Activated CD4-positive, alpha-beta T cell treated with anti-CD3 and anti-CD28 coated beads, Interleukin-2, amount 50 U/mL, for 1 hour (primary cell): ENCODE data around the gene SLC4A3.

Experiments
- DNase-seq: peaks from one replicate; pipeline ENCODE4 v3.0.0-alpha.2; 2020

SLC4A3 gene

DNA sequence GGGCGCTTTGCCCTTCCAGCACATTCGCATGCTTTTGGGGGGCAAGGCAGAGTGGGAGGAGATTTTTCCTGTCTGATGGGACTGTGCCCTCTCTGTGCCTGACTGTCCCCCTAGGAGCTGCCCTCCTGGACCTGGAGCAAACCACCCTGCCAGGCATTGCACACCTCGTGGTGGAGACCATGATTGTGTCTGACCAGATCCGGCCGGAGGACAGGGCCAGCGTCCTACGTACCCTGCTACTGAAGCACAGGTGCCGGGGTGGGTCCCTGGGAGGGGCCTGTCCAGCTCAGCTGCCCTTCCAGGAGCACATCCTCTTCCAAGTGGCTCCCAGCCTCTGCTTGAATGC is 5.3 kb downstream of the SLC4A3 start:
- DNase-seq = no peak

DNA sequence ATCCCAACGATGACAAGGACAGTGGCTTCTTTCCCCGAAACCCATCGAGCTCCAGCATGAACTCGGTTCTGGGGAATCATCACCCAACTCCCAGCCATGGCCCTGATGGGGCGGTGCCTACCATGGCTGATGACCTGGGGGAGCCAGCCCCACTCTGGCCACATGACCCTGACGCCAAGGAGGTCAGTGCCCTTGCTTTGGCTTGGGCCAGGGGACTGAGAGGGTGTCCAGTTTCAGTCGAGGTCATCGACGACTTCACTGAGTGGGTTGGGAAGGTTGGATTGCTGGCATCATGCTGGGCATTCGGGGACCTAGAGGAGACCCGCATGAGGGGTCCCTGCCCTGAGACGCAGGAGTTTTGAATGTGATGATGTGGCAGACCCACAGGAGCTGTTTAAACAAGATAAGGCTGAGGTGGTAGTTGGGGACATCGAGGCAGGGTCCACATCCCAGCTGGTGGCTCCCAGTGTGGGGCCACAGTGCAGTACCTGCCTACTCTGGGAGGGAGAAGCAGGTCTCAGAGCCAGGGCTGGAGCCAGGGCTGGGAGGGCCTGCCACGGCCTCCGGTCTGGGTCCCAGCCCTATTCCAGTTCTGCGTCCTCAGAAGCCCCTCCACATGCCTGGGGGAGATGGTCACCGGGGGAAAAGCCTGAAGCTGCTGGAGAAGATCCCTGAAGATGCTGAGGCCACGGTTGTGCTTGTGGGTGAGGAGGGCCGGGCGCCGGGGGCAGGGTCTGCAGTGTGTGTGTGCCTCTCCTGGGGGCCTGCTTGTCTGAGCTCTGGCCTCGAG is 6.0 kb downstream of the SLC4A3 start:
- no peak for DNase-seq

DNA sequence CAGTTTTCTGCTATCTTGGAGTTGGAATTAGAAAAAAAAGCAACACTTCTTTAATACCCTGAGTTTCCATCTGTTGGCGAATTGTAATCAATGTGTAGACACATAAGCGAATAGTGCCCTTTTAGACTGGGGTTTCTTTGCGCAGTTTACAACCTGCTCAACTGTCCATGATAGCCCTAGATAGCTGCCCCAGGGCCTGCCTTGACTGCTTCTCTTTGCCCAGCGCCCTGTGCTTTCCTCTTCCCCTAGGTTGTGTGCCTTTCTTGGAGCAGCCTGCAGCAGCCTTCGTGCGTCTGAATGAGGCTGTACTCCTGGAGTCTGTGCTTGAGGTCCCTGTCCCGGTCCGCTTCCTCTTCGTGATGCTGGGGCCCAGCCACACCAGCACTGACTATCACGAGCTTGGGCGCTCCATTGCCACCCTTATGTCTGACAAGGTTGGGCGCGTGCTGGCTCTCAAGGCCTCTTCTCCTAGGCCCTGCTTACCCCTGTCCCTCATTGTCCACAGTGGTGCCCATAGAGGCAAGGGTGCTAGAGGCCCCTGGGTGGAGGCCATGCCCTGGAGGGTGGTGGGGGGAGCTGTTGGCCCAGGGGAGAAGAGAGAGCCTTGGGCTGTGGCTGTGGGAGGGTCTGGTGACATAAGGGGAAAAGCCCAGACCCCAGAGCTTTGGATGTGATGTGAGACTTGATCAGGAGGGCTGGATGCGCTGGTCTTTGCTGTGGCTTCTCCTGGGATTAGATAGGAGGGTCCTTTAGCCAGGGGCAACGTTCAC is 6.9 kb downstream of the SLC4A3 start:
- DNase-seq = no peak

DNA sequence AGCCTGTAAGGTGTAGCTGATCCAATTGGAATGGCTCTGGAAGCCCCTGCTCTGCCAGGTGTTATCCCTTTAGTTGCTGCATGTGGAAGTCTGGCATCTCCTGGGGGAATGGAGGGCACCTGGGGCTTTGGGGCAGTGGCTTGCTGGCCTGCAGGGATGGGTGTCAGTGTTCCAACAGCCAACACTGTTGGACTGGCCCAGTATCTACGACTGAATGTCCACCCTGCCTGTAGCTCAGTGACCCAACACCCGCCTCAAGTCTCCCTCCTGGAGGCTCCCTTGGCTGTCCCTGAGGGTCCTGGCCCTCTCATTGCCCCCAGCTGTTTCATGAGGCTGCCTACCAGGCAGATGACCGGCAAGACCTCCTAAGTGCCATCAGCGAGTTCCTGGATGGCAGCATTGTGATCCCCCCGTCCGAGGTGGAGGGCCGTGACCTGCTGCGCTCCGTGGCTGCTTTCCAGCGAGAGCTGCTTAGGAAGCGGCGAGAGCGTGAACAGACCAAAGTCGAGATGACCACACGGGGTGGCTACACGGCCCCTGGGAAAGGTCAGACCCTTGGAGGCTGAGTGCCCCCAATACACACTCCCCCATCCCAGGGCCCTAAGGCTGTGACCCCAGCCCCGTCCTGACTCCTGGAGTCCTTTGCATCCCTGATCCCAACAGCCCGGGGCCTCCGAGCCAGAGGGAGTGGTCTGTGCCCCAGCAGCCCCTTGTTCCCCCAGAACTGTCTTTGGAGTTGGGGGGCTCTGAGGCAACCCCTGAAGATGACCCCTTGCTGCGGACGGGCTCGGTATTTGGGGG is 7.7 kb downstream of the SLC4A3 start:
- no peak for DNase-seq

DNA sequence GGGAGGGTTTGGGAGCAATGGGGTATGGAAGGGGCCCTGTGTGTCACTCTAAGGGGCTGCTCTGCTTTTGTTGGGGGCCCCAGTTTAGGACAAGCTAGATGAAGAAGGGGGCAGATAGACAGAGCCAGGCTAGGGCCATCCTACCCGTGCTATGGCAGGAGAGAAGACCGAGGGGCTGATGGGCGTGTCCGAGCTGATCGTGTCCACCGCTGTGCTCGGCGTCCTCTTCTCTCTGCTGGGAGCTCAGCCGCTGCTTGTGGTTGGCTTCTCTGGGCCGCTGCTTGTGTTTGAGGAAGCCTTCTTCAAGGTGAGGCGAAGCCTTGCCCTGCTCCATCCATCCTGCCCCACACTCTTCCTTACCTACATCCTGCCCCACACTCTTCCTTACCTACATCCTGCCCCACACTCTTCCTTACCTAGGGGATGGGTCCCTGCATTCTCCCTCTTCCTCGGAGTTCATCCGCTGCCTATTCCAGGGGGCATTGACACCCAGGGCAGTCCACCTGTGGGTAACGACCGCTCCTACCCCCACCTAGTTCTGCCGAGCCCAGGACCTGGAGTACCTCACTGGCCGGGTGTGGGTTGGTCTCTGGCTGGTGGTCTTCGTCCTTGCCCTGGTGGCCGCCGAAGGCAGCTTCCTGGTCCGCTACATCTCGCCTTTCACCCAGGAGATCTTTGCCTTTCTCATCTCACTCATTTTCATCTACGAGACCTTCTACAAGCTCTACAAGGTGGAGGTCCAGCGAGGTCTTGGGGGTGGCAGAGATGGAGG is 8.9 kb downstream of the SLC4A3 start:
- DNase-seq = no peak

DNA sequence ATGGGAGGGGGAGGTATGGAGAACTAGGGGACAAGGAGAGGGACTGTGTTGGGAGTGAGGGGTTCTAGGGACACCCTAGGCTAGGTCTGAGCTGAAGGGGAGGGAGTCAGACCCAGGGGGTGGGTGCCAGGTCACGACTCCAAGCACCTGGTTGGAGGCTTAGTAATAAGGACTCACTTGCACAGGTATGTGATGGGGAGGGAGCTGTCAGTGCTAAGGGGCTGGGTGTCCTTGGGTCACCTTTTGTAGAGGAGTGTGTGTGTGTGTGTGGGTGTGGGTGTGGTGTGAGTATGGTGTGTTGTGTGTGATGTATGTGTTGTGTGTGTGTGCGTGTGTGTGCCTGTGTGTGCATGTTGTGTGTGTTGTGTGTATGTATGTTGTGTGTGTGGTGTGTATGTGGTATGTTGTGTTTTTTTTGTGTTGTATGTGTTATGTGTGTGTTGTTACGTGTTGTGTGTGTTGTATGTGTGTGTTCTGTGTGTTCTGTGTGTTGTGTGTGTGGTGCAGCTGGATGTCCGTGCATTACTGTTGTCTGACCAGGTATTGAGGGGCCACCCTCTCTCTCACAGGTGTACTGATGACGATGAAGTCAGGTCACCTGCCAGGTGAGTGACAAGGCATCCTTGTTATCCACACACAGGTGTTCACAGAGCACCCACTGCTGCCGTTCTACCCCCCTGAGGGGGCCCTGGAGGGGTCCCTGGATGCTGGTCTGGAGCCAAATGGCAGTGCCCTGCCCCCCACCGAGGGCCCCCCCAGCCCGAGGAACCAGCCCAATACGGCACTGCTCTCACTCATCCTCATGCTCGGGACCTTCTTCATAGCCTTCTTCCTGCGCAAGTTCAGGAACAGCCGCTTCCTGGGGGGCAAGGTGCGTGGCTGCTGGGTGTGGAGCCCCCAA is 9.8 kb downstream of the SLC4A3 start:
- no peak for DNase-seq

DNA sequence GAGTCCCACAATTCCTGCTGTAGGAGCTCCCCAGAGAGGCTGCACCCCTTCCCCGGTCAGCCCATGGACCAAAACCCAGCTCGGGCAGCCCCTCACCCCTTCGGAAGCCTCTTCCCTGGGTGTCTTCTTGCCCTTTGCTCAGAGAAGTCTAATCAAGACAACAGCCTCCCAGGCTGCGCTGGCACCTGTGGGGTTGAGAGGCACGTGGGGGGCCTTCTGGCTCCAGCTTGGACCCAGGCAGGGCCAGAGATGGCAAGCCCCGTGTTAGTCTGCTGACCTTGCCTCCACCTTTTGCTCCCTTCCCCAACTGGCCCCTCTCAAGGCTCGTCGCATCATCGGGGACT is 10.4 kb downstream of the SLC4A3 start:
- no peak for DNase-seq

DNA sequence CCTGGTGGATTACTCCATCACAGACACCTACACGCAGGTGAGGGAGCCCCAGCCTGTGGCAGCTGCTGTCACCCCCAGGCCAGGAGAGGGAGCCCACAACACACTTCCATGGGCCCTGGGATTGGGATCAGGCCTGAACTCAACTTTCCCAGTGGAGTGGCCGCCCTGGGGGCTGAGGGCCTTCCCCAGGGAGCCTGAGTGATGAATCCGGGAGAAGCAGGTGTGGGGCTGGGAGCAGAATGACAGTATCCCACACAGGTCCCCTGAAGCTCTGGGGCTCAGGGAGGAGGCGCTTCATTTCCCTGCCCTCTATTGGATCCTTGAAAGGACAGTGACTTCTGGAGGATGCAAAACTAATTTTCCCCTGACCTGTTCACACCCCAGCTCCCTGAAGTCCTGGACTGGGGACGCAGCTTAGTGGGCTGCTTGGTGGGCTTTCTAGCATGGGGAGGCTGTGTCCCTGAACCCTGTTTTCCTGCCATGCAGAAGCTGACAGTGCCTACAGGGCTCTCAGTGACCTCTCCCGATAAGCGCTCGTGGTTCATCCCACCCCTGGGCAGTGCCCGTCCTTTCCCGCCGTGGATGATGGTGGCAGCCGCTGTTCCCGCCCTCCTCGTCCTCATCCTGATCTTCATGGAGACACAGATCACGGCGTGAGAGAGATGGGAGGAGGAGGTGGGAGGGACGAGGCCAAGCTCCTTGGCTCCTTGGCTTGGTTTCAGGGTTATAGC is 11.0 kb downstream of the SLC4A3 start:
- no peak for DNase-seq

DNA sequence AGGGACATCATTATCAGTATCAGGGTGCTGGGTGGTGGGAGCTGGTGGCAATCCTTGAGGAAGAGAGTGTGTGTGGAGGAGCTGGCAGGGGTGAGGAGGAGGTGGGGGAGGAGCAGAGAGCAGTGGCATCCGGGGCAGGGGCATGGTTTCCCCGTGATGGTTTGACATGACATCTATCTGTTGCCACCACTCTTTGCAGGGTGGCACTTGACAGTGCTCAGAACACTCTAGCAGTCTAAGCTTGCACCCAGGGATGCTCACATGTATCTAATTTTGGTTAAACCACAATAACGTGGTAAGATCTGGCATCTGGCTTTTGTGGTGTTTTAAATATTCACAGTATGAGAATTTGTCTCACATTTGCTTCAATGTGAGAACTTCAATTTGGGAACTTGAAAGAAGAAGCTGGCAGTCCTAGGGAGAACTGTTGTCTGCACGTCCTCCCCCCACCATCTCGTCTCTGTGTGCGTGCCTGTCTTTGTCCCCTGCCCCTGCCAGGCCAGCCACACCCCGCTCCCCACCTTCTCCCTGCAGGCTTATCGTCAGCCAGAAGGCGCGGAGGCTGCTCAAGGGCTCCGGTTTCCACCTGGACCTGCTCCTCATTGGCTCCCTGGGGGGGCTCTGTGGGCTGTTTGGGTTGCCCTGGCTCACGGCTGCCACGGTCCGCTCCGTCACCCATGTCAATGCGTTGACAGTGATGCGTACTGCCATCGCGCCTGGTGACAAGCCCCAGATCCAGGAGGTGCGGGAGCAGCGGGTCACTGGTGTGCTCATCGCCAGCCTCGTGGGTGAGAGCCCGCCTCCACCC is 11.7 kb downstream of the SLC4A3 start:
- no peak for DNase-seq

DNA sequence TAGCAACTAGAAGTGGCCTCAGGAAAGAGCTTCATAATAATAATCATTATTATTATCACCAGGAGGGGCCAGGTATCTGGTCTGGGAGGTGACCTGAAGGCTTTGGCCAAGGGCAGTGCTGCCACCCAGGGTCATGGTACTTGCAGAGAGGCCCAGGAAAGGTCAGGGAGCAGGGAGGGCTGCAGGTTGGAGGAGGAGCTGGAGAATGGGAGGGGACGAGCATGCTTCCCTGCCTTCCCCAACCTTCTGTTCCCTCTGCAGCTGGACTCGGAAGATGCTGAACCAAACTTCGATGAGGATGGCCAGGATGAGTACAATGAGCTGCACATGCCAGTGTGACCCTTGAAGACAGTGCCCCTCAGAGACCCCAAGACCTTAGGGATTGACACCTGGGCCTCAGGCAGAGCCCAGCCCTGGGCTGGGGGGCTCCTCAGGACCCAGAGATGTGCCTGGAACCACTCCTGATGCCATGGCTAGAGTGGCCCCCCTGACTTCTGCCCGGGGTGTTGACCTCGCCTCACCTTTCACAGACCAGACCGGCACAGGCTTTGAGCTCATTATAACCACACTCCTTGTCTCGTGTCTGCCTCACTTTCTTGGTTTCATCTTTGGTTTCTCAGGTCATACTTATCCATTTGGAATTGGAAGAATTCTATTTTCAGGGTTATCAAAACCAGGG is 14.1 kb downstream of the SLC4A3 start:
- no peak for DNase-seq

DNA sequence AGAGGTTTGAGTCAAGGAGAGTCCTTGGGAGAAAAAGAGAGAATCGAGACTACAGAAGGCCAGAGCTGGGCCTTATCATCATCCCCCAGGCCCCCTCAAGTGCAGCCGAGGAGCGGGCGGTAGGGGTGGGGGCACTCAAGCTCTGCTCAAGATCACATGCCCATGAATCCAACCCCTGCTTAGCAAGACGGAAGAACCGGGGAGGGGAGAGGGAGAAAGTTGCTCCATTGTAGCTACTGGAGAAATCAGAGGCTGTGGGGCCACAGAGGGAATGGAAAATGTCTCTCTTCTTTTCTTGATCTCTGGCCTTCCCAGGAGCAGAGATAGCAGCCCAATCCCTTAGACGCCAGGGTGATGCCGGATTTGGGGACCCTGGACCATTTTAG is 14.6 kb downstream of the SLC4A3 start:
- no peak for DNase-seq

DNA sequence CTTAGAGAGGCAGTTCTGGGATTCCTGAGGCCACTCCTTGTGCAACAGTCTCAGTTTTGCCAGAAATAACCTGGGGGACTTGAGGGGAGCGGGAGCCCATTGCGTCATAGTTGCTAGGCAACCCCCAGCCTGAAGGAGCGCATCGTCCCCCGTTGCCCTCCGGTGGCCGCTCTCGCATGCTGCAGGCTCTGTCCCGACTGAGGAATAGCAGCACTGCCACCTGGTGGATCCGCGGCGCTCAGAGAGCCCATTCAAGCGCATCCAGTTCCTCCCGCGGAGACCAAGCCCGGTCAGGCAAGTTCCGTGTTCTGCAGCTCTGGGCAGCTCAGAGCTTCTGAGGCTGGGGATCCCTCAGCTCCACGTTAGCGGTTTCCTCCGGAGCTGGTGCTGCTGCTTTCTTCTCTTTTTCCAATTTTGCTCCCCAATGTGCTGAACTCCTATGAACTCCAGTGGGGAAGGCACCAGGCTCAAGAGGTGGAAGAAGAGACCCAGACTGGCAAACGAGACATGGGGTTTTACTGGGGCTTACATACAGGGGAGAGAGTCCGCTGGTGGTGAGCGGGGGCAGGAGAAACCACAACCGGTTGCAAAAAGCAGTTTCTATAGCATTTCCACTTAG is 15.1 kb downstream of the SLC4A3 start:
- DNase-seq = peak; percentile 88

DNA sequence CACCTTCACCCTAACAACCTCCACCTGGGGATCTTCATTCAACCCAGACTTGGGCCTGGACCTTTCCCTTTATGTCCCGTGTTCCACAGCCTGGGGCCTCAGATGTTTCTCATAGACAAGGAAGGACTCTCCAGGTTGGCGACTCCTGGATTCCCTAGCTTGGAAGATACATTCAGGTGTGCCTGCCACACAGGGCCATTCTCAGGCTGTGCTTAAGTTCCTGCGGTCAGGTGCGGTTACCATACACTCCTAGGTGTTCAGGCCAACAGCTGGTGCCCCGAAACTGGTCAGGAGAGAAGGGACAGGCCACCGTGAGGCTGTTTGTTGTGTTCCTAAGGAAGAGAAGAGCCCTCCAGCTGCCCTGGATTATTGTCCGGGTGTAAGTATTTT is 15.6 kb downstream of the SLC4A3 start:
- DNase-seq = no peak

DNA sequence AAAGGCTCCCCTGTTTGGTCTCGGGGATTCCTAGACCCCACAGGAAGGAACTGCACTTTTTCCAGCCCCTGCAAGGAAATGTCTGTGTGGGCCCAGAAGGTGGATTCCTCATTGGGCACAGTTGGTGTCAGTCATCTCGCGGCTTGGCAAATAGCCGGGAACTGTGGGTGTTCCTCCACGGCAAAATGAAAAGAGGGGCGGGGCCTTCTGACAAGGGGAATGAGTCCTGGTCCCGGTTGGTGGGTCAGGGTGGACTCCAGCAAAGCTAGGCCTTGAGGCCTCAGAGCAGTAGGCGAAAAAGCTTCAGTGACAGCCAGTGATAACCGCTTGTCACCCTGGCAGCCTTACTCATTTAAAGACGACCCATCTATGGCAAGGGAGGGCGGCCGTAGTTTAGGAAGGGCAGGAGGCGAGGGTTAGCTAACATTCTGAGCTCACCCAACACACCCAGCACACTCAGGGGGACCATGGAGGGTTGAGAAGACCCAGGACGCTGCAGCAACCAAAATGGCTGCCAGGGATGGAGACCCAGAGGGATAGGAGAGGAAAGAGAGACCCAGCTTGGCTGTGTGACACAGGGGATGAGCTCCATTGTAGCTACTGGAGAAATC is 16.5 kb downstream of the SLC4A3 start:
- DNase-seq = no peak

DNA sequence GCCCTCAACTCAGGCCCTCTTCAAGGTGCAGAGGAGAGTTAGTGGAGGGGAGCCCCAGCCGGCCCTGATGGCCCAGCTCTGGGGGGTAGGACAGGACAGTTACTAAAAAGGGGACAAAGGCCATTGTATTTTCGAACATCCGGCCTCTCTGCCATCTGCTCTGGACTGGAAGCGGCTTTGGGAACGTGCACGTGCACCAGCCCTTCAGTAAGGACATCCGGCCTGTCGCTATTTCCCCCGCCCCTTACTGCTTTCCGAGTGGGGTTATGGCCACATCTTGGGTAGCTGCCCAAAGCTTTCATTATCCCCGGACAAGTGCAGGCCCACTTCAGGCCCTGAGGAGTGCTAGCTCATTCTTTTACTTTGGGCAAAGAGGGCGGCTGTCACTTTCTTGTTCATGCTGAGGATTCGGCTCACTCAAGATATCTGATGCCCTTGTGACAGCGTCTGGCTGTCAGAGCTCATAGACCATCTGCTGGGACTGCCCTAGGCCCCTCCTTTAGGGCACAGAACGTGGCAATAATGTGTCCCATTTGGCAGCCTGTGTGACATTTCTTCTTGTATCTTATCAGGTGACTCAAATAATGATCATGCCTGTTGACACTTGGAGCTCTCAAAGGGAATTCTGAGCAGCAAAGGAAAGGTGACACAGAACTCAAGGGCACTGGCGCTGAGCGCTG is 17.5 kb downstream of the SLC4A3 start:
- no peak for DNase-seq

DNA sequence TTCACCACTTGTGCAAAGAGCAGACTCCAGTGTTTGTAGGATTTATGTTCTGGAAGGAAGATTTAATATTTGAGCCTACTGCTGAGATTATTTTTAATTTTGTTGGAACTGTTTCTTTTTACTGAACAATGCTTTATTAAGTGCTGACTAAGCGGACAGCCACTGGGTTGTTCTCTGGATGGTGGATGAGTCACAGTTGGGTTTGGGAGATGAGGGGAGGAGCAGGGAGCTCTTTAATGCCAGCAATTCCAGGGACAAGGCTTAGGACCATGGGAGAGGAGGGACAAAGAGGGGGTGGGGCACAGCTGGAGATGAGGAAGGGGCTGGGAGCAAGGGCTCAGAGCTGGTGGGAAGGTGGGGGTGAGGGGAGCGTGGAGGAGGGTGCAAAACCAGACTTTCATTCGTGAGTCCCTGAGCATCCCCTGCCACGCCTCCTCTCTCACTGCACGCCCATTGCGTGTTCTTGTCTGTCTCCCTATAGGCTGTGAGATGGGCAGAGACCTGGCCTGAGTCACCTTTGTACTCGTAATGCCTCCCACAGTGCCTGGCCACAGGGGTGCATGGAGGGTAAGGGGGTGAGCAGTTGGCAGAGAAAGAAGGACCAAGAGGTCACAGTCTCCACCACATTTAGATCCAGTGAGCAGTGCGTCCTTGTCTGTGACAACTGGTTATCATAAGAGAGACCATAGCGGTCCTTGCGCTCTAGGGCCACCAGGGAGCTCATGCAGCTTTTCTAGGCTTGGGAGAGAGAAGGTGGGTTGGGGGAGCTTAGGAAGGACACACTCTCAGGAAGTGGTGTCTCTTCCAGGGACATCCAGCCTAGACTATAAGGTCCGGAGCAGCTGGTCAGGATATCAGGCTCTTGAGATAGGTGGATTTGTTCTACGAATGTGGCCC is 18.4 kb downstream of the SLC4A3 start:
- no peak for DNase-seq

DNA sequence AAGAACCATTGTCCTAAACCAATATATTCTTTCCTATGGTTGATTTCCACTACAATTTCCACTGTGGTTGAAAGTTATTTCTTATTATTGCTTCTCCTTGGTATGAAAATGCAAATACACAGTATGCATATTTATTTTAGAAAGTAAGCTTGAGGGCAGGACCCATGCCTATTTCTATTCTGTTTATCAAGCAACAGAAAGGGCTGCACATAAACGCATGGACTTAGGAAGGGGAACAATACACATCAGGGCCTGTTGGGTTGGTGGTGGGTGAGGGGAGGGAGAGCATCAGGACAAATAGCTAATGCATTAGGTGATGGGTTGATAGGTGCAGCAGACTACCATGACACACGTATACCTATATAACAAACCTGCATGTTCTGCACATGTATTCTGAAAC is 20.7 kb downstream of the SLC4A3 start:
- no peak for DNase-seq
